HG03558 (cell line): ENCODE data around the gene SLC28A3.

Experiments
- ATAC-seq: cut with Tn5 transposase; IDR thresholded peaks from one replicate; pipeline ENCODE4 v1.9.1; 2021; ENCODE audit warnings: moderate number of reproducible peaks; ENCODE audit not compliant: unreplicated experiment; ENCODE audit errors: extremely low read depth

The SLC28A3 gene

GRCh38 chr9:84349671-84350070 is 9.1 kb upstream of the SLC28A3 start:
- no peak for ATAC-seq

- no peak for ATAC-seq
Measured at GRCh38 chr9:84343111-84343521, 2.6 kb upstream of the SLC28A3 start.

- ATAC-seq: no peak
Measured at GRCh38 chr9:84339962-84340361, 596 bp downstream of the SLC28A3 start.

GRCh38 chr9:84339503-84339902 is 1.1 kb downstream of the SLC28A3 start:
- ATAC-seq: no peak

- no peak for ATAC-seq
Measured at GRCh38 chr9:84338792-84339191, 1.8 kb downstream of the SLC28A3 start.

GRCh38 chr9:84337252-84337651 is 3.3 kb downstream of the SLC28A3 start:
- no peak for ATAC-seq

GRCh38 chr9:84331119-84331809 is 9.3 kb downstream of the SLC28A3 start:
- no peak for ATAC-seq

GRCh38 chr9:84330246-84330645 is 10.3 kb downstream of the SLC28A3 start:
- ATAC-seq: no peak

GRCh38 chr9:84327184-84327583 is 13.4 kb downstream of the SLC28A3 start:
- no peak for ATAC-seq

- no peak for ATAC-seq
Measured at GRCh38 chr9:84325347-84325973, 15.1 kb downstream of the SLC28A3 start.

- no peak for ATAC-seq
Measured at GRCh38 chr9:84324811-84325210, 15.7 kb downstream of the SLC28A3 start.

- ATAC-seq: no peak
Measured at GRCh38 chr9:84323858-84324257, 16.7 kb downstream of the SLC28A3 start.

- no peak for ATAC-seq
Measured at GRCh38 chr9:84322828-84323227, 17.7 kb downstream of the SLC28A3 start.

GRCh38 chr9:84320231-84320630 is 20.3 kb downstream of the SLC28A3 start:
- ATAC-seq: no peak

- no peak for ATAC-seq
Measured at GRCh38 chr9:84319632-84320031, 20.9 kb downstream of the SLC28A3 start.

GRCh38 chr9:84318981-84319380 is 21.6 kb downstream of the SLC28A3 start:
- ATAC-seq: no peak

- ATAC-seq: no peak
Measured at GRCh38 chr9:84317563-84317962, 23.0 kb downstream of the SLC28A3 start.

- no peak for ATAC-seq
Measured at GRCh38 chr9:84315278-84315877, 25.2 kb downstream of the SLC28A3 start.

- ATAC-seq: no peak
Measured at GRCh38 chr9:84314306-84314705, 26.3 kb downstream of the SLC28A3 start.

- ATAC-seq: no peak
Measured at GRCh38 chr9:84310883-84311282, 29.7 kb downstream of the SLC28A3 start.

GRCh38 chr9:84305497-84306131 is 34.9 kb downstream of the SLC28A3 start:
- no peak for ATAC-seq
